Ovary (tissue), 3 donors: Measurements from ENCODE around the gene NOB1.

Experiments used
- EP300 ChIP-seq: sonication (generic); formaldehyde crosslinking; IDR thresholded peaks from one replicate; pipeline ENCODE4 v1.6.1; 2017; ENCODE audit warnings: antibody characterized with exemption
- TF ChIP-seq, protein P1 (sequence below), 3 donors: fragments of 450-650 bp in 2 of 3; fragments of 200-600 bp in 1 of 3; IDR thresholded peaks; one replicate each; pipeline versions ENCODE4 v1.5.1 to v1.8.0; 2016 to 2022; ENCODE audit warnings: antibody characterized with exemption in 3 of 3, mild to moderate bottlenecking in 1 of 3
- donor health status: DM: no; HTN: no; CAD: no.

DNA sequence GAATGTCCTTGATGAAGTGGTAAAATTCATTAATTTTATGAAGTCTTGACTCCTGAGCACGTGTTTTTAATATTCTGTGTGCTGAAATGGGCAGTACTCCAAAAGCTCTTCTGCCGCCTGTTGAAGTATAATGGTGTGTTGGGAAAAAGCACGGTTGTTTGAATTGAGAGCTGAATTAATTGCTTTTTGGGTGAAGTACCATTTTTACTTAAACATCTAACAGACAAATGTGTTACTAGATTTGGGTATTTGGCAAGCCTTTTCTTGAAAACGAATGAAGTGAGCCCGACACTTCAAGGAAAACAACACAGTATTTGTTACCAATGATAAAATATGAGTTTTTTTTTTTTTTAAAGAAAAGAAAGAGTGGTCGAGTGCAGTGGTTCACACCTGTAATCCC lies 29.9 kb upstream of the NOB1 start:
- TF ChIP-seq EP300: no peak
- TF ChIP-seq, protein P1, sequence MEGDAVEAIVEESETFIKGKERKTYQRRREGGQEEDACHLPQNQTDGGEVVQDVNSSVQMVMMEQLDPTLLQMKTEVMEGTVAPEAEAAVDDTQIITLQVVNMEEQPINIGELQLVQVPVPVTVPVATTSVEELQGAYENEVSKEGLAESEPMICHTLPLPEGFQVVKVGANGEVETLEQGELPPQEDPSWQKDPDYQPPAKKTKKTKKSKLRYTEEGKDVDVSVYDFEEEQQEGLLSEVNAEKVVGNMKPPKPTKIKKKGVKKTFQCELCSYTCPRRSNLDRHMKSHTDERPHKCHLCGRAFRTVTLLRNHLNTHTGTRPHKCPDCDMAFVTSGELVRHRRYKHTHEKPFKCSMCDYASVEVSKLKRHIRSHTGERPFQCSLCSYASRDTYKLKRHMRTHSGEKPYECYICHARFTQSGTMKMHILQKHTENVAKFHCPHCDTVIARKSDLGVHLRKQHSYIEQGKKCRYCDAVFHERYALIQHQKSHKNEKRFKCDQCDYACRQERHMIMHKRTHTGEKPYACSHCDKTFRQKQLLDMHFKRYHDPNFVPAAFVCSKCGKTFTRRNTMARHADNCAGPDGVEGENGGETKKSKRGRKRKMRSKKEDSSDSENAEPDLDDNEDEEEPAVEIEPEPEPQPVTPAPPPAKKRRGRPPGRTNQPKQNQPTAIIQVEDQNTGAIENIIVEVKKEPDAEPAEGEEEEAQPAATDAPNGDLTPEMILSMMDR (IDR thresholded peaks at IDR 0.05): no peak
